Measurements from ENCODE around the gene PCBP3. TPM values are rescaled to one million over a fixed set of nuclear protein-coding genes. Genes with fewer than 3 reads are reported as not detected.

The PCBP3 gene
- total RNA-seq, 1 donor from 2014 or later: 2.5 TPM

DNA sequence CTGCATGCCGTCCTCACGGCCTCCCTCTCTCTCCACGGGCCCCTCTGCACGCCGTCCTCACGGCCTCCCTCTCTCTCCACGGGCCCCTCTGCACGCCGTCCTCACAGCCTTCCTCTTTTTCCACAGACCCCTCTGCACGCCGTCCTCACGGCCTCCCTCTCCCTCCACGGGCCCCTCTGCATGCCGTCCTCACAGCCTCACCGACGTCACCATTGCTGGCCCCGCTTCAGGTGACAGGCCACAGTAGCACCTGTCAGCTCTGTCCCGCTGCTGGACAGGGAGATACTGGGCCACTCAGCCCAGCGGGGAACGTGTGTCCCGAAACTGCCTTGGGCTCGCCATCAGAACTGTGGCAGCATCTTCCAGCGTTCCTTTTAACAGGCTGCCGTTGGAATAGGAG, 255.3 kb downstream of the PCBP3 start:
- DNase-seq (ENCODE audit: low spot score): no peak
- Mint-ChIP-seq H3K36me3 (ENCODE audit: low read depth, unreplicated experiment) (no peaks in the 10 kb centered on the region), H3K4me3 (ENCODE audit: unreplicated experiment) (no peak overlapping the region), H3K9me3 (ENCODE audit: unreplicated experiment) (no peaks in the 10 kb centered on the region), H3K27me3 (ENCODE audit: unreplicated experiment) (peaks cover 6% of the 10 kb centered on the region), H3K27ac (ENCODE audit: unreplicated experiment) (no peak overlapping the region), H3K4me1 (ENCODE audit: unreplicated experiment) (no peaks in the 10 kb centered on the region)
- TF ChIP-seq CTCF (IDR thresholded peaks at IDR 0.05; ENCODE audit: unreplicated experiment): no peak

DNA sequence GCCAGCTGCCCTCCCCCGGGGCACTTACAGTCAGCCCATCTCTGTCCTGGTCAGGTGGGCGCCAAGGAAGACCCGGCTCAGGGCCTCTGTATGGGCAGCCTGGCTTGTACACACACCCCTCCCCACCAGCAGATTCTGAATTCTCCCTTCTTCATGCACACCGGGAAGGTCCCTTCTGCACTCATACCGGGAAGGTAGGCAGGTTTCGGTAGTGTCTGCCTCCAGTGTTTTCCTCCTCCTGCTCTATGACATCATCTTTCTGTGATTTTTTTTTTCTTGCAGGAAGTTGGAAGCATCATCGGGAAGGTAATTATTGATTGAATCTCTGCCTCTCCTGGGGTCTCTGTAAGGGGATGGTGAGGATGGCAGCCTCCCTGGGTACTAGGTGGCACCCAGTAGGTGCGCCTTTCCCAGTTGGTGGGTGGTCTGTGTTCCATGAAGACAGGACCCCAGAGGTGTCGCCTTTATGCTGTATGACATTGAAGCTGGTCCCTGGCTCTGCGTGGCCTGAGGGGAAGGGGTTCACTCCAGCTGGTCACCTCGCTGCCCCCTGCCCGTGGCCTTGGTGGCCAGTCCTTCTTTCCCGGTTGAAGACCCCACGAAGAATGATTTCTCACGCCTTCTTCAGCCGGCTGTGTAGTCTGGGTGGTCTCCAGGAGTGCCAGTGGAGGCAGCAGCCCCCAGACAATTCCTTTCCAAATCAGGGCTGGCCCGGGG, 255.9 kb downstream of the PCBP3 start:
- no peak for TF ChIP-seq CTCF (IDR thresholded peaks at IDR 0.05; ENCODE audit: unreplicated experiment)
- Mint-ChIP-seq H3K4me1 (ENCODE audit: unreplicated experiment) (no peaks in the 10 kb centered on the region), H3K27ac (ENCODE audit: unreplicated experiment) (no peak overlapping the region), H3K4me3 (ENCODE audit: unreplicated experiment) (no peak overlapping the region), H3K27me3 (ENCODE audit: unreplicated experiment) (peaks cover 5% of the 10 kb centered on the region), H3K9me3 (ENCODE audit: unreplicated experiment) (no peaks in the 10 kb centered on the region), H3K36me3 (ENCODE audit: low read depth, unreplicated experiment) (no peaks in the 10 kb centered on the region)
- DNase-seq (ENCODE audit: low spot score): no peak

- Mint-ChIP-seq H3K27me3 (ENCODE audit: unreplicated experiment) (peaks cover 4% of the 10 kb centered on the region), H3K36me3 (ENCODE audit: low read depth, unreplicated experiment) (no peaks in the 10 kb centered on the region), H3K4me3 (ENCODE audit: unreplicated experiment) (no peak overlapping the region), H3K4me1 (ENCODE audit: unreplicated experiment) (no peaks in the 10 kb centered on the region), H3K27ac (ENCODE audit: unreplicated experiment) (no peak overlapping the region), H3K9me3 (ENCODE audit: unreplicated experiment) (no peaks in the 10 kb centered on the region)
- TF ChIP-seq CTCF (IDR thresholded peaks at IDR 0.05; ENCODE audit: unreplicated experiment): no peak
- no peak for DNase-seq (ENCODE audit: low spot score)
These were observed 256.7 kb downstream of the PCBP3 start for GRCh38 chr21:45900034-45900868.

- no peaks in the 10 kb centered on the region for H3K4me1 Mint-ChIP-seq (ENCODE audit: unreplicated experiment)
- H3K27me3 Mint-ChIP-seq (ENCODE audit: unreplicated experiment): peaks cover 4% of the 10 kb centered on the region
- H3K36me3 Mint-ChIP-seq (ENCODE audit: low read depth, unreplicated experiment): no peaks in the 10 kb centered on the region
- no peak overlapping the region for H3K27ac Mint-ChIP-seq (ENCODE audit: unreplicated experiment)
- no peak overlapping the region for H3K4me3 Mint-ChIP-seq (ENCODE audit: unreplicated experiment)
- no peak for DNase-seq (ENCODE audit: low spot score)
- H3K9me3 Mint-ChIP-seq (ENCODE audit: unreplicated experiment): no peaks in the 10 kb centered on the region
- no peak for TF ChIP-seq CTCF (IDR thresholded peaks at IDR 0.05; ENCODE audit: unreplicated experiment)
These were observed 257.7 kb downstream of the PCBP3 start for GRCh38 chr21:45901061-45901690.
